Progenitor cell of endocrine pancreas (in vitro differentiated cells): Measurements from ENCODE around the gene CCT8. TPM values are rescaled to one million over a fixed set of nuclear protein-coding genes. Genes with fewer than 3 reads are reported as not detected.

Experiments
- DNase-seq: peaks from one replicate; pipeline ENCODE4 v3.0.0; 2021; ENCODE audit warnings: low spot score; ENCODE audit not compliant: unreplicated experiment
- H3K27ac Mint-ChIP-seq: 2 replicates; pipeline ENCODE4 v1.8.0; 2021; ENCODE audit warnings: mild to moderate bottlenecking, moderate library complexity, mixed read lengths
- H3K27me3 Mint-ChIP-seq: 2 replicates; pipeline ENCODE4 v1.8.0; 2021; ENCODE audit warnings: mixed read lengths
- H3K36me3 Mint-ChIP-seq: 2 replicates; pipeline ENCODE4 v1.8.0; 2022; ENCODE audit warnings: mixed read lengths; ENCODE audit not compliant: insufficient read depth
- H3K4me1 Mint-ChIP-seq: 2 replicates; pipeline ENCODE4 v1.8.0; 2021; ENCODE audit warnings: low read depth, mixed read lengths
- H3K4me3 Mint-ChIP-seq: 2 replicates; pipeline ENCODE4 v1.8.0; 2021; ENCODE audit warnings: low read depth, mild to moderate bottlenecking, moderate library complexity, mixed read lengths
- H3K9me3 Mint-ChIP-seq: 2 replicates; pipeline ENCODE4 v1.8.0; 2021; ENCODE audit warnings: low read depth, mixed read lengths
- CTCF ChIP-seq: fragments of 200-600 bp; sonication (generic); IDR thresholded peaks from one replicate; pipeline ENCODE4 v1.5.0; 2021; ENCODE audit warnings: antibody characterized with exemption, mild to moderate bottlenecking; ENCODE audit not compliant: unreplicated experiment
- total RNA-seq: library from RNA; stranded (reverse); gene quantifications from 2 replicates; pipeline ENCODE4 v1.2.1, GENCODE V29; 2021

The CCT8 gene
- total RNA-seq, 1 donor from 2014 or later: 208 TPM

GRCh38 chr21:29114765-29115500 is 41.5 kb upstream of the CCT8 start:
- H3K4me1 Mint-ChIP-seq: no peaks in the 10 kb centered on the region

GRCh38 chr21:29105218-29105617 is 31.8 kb upstream of the CCT8 start:
- no peaks in the 10 kb centered on the region for H3K27me3 Mint-ChIP-seq
- no peak overlapping the region for H3K27ac Mint-ChIP-seq
- no peak for TF ChIP-seq CTCF
- H3K9me3 Mint-ChIP-seq: no peaks in the 10 kb centered on the region
- no peaks in the 10 kb centered on the region for H3K4me1 Mint-ChIP-seq
- no peak overlapping the region for H3K4me3 Mint-ChIP-seq
- no peaks in the 10 kb centered on the region for H3K36me3 Mint-ChIP-seq
- DNase-seq: no peak

More at GRCh38 chr21:29114765-29115500, 41.5 kb upstream of the CCT8 start:
- no peak for DNase-seq
- Mint-ChIP-seq H3K4me3 (no peak overlapping the region), H3K9me3 (no peaks in the 10 kb centered on the region), H3K27me3 (no peaks in the 10 kb centered on the region), H3K27ac (no peak overlapping the region), H3K36me3 (no peaks in the 10 kb centered on the region)
- no peak for TF ChIP-seq CTCF

- no peak overlapping the region for H3K4me3 Mint-ChIP-seq
- no peak for TF ChIP-seq CTCF
- no peaks in the 10 kb centered on the region for H3K4me1 Mint-ChIP-seq
- no peaks in the 10 kb centered on the region for H3K27me3 Mint-ChIP-seq
- peaks cover 2% of the 10 kb centered on the region for H3K9me3 Mint-ChIP-seq
- DNase-seq: no peak
- no peaks in the 10 kb centered on the region for H3K36me3 Mint-ChIP-seq
- H3K27ac Mint-ChIP-seq: no peak overlapping the region
These were observed 30.8 kb upstream of the CCT8 start for GRCh38 chr21:29104239-29104708.

- Mint-ChIP-seq H3K27me3 (no peaks in the 10 kb centered on the region), H3K36me3 (no peaks in the 10 kb centered on the region), H3K9me3 (peaks cover 2% of the 10 kb centered on the region), H3K27ac (no peak overlapping the region), H3K4me3 (no peak overlapping the region), H3K4me1 (no peaks in the 10 kb centered on the region)
- no peak for DNase-seq
- TF ChIP-seq CTCF: no peak
These were observed 29.4 kb upstream of the CCT8 start for GRCh38 chr21:29102791-29103257.

- Mint-ChIP-seq H3K4me1 (peaks cover 7% of the 10 kb centered on the region), H3K27ac (no peak overlapping the region), H3K27me3 (no peaks in the 10 kb centered on the region), H3K4me3 (no peak overlapping the region), H3K9me3 (peaks cover 2% of the 10 kb centered on the region), H3K36me3 (no peaks in the 10 kb centered on the region)
- no peak for DNase-seq
- TF ChIP-seq CTCF: no peak
These were observed 24.7 kb upstream of the CCT8 start for GRCh38 chr21:29098156-29098555.
